Left lung (tissue), 10 donors: ENCODE measurements around the gene COPZ1. TPM values are rescaled to one million over a fixed set of nuclear protein-coding genes. Genes with fewer than 3 reads are reported as not detected.
"Not testable (repeated sequence)": the region's sequence is repeated elsewhere in the genome, so short reads cannot be mapped to it uniquely, and the experiment has no call there.

ENCODE experiments used
- ATAC-seq: fragments of 200-7000 bp; cut with Tn5 transposase; one replicate; pipeline ENCODE4 v1.9.1; 2020; ENCODE audit warnings: moderate library complexity
- DNase-seq, 4 donors: peaks; one replicate each; pipeline ENCODE4 v3.0.0-alpha.2; 2013 to 2020
- H3K27ac ChIP-seq, 2 donors: fragments of 200-600 bp; sonication (generic) in 1 of 2; one replicate each; pipeline versions ENCODE4 v1.5.0 to v1.8.0; 2020 to 2021
- H3K27me3 ChIP-seq, 2 donors: fragments of 200-600 bp; sonication (generic) in 1 of 2; one replicate each; pipeline versions ENCODE4 v1.5.0 to v1.8.0; 2020 to 2021
- H3K36me3 ChIP-seq, 2 donors: fragments of 200-600 bp; sonication (generic) in 1 of 2; one replicate each; pipeline versions ENCODE4 v1.5.0 to v1.8.0; 2020 to 2021
- H3K4me1 ChIP-seq, 2 donors: fragments of 200-600 bp; one replicate each; pipeline ENCODE4 v1.8.0; 2021
- H3K4me3 ChIP-seq, 2 donors: fragments of 200-600 bp; sonication (generic) in 1 of 2; one replicate each; pipeline versions ENCODE4 v1.5.0 to v1.8.0; 2020 to 2021; ENCODE audit warnings: mild to moderate bottlenecking in 1 of 2
- H3K9me3 ChIP-seq, 2 donors: fragments of 200-600 bp; sonication (generic) in 1 of 2; one replicate each; pipeline versions ENCODE4 v1.5.0 to v1.8.0; 2020 to 2021
- intact Hi-C, 2 donors: fragments of 100-400 bp; cut with DNase I; formaldehyde crosslinking; loops; one replicate each; pipeline versions ENCODE4 v1.11.2 to v1.14.2; 2022
- polyA plus RNA-seq, 6 donors: library from polyadenylated mRNA; unstranded; fragments of 120-200 nt; gene quantifications; one replicate each; pipeline ENCODE4 v1.2.1, GENCODE V29; 2013; ENCODE audit not compliant: insufficient read length in 6 of 6
- total RNA-seq, 2 donors: library from RNA; stranded (reverse); fragmentation: NEBNext Ultra II Directional; extraction: Animal tissue kit (Norgen Biotek cat#: 25700); gene quantifications; one replicate each; pipeline ENCODE4 v1.2.1, GENCODE V29; 2021
- TF ChIP-seq, protein P1 (sequence below), 2 donors: fragments of 200-600 bp; sonication (generic) in 1 of 2; IDR thresholded peaks; one replicate each; pipeline versions ENCODE4 v1.5.0 to v1.8.0; 2021; ENCODE audit warnings: antibody characterized with exemption in 2 of 2
- donor health status: DM: no; HTN: yes; CAD: no.
- donor health status: DM: no; HTN: no; CAD: no.

The COPZ1 gene
- total and polyA plus RNA-seq, 8 donors = 157 to 232 (median 211) TPM

DNA sequence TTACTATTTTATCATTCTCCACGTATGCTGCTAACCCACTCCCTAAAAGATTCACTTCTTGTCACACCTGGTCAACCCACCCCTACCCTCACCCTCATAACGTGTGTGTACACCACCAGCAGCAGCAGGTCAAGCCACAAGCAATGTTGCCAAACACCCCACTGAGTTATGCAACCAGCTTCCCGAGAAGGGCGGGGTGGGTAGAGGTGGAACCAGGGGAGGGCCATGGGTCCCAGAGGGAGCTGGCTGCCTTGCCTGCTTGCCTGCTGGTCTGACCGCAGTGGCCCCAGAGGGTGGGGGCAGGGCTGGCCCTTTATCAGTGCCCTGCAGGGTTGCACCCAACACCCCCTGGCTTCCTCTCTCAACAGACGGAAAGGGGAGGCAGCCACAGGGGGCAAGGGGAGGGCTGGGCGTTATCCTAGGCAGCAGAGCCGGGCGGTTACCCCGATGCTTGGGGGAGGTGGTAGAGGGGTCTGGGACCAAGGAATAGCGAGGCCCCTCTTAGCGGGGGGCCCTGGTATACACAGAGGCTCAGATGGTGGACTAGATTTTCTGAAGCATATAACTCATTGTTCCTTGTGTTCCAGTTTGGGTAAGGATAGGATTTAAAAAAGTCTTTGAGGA lies 20.6 kb upstream of the COPZ1 start:
- peaks cover 20 to 82% of the 10 kb centered on the region in 2 donors for H3K4me1 ChIP-seq
- TF ChIP-seq, protein P1, sequence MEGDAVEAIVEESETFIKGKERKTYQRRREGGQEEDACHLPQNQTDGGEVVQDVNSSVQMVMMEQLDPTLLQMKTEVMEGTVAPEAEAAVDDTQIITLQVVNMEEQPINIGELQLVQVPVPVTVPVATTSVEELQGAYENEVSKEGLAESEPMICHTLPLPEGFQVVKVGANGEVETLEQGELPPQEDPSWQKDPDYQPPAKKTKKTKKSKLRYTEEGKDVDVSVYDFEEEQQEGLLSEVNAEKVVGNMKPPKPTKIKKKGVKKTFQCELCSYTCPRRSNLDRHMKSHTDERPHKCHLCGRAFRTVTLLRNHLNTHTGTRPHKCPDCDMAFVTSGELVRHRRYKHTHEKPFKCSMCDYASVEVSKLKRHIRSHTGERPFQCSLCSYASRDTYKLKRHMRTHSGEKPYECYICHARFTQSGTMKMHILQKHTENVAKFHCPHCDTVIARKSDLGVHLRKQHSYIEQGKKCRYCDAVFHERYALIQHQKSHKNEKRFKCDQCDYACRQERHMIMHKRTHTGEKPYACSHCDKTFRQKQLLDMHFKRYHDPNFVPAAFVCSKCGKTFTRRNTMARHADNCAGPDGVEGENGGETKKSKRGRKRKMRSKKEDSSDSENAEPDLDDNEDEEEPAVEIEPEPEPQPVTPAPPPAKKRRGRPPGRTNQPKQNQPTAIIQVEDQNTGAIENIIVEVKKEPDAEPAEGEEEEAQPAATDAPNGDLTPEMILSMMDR (IDR thresholded peaks at IDR 0.05) = peak in 1 of 2 donors; percentile 6
- intact Hi-C loops = no loop called here

DNA sequence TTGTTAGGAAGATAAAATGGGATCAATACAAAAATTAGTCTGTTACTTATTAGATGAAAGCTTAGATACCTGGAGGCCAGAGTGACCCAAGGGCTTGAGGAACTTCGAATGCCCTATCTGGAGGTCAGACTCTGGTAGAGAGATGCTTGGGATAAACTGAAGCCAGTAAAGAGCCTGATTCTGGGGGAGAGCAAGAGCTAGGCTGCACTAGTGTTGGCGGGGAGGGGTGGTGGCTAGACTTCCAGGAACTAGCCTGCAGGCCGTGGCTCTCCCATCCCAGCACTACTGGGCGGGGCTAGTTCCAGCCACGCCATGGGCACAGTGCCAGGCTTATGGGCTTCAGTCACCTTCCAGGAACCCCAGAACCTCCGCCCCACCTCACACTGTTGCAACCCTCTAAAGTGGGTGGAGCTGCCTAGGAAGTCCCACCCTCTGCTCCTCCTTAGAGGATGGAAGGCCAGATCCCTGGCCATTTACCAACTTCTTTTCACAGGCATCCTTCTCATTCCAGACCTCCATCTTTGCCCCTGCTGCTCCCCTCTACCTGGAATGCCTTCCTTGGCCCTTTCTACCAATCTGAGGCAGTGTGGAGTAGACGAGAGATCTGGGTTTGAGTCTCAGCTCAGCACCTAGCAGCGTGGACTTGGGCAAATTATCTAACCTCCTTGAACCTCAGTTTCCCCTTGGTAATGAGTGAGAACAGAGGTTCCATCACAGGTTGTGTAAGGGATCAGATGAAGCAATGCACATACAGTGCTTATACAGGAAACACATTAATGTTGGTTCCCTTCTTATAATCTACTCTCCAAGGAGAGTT lies 17.8 kb upstream of the COPZ1 start:
- TF ChIP-seq, protein P1 (IDR thresholded peaks at IDR 0.05) = no peak
- peak in 3 of 4 donors; percentile 61 to 98 (median 97) for DNase-seq
- Histone ChIP-seq H3K9me3 (no peaks in the 10 kb centered on the region), H3K27ac (peak overlapping the region; percentile 13 to 86), H3K4me1 (peaks cover 20 to 56% of the 10 kb centered on the region in 2 donors), H3K4me3 (no peak overlapping the region), H3K36me3 (no peaks in the 10 kb centered on the region), H3K27me3 (no peaks in the 10 kb centered on the region)
- intact Hi-C loops = no loop called here
- ATAC-seq = peak; percentile 89

More for the DNA sequence above, 20.6 kb upstream of the COPZ1 start:
- H3K36me3 ChIP-seq = no peaks in the 10 kb centered on the region
- no peaks in the 10 kb centered on the region for H3K9me3 ChIP-seq
- DNase-seq (peak in 3 of 4 donors; percentile 76 to 97 (median 93)), ATAC-seq (peak; percentile 83)
- peak overlapping the region in 1 of 2 donors; percentile 19 for H3K4me3 ChIP-seq
- peak overlapping the region; percentile 45 to 86 for H3K27ac ChIP-seq
- H3K27me3 ChIP-seq = peaks cover 0 to 5% of the 10 kb centered on the region in 2 donors

DNA sequence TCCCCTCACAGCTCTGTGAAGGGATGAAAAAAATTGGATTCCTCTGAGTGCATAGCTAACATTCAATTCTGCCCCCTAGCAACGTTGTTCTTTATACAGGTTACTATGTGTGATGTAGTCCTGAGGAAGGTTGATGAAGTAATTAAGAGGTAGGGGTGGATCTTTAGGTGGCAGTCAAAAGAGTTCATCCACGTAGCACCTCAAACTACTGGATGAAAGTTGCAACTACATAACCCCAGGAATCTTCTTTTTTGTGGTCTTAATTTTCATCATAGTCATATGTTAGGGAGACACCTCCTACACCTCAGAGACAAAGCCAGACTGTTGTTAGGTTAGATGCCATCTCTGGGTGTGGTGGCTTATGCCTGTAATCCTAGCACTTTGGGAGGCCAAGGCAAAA lies 13.9 kb upstream of the COPZ1 start:
- H3K27ac ChIP-seq = no peak overlapping the region
- no peak for ATAC-seq
- H3K27me3 ChIP-seq = no peaks in the 10 kb centered on the region
- peaks cover 10 to 37% of the 10 kb centered on the region in 2 donors for H3K4me1 ChIP-seq
- no peaks in the 10 kb centered on the region for H3K36me3 ChIP-seq
- no peak overlapping the region for H3K4me3 ChIP-seq
- H3K9me3 ChIP-seq = no peaks in the 10 kb centered on the region
- TF ChIP-seq, protein P1 (IDR thresholded peaks at IDR 0.05) = no peak
- DNase-seq = no peak
- intact Hi-C loops = no loop called here

DNA sequence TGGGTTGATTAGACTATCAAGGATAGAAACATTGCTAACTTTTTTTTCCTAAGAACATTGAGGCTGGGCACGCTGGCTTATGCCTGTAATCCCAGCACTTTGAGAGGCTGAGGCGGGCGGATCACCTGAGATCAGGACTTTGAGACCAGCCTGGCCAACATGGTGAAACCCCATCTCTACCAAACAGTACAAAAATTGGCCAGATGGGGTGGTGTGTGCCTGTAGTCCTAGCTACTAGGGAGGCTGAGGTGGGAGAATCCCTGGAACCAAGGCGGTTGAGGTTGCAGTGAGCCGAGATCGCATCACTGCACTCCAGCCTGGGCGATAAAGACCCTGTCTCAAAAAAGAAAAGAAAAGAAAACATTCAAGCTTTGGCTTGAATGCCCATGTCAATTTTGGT lies 12.6 kb upstream of the COPZ1 start:
- H3K4me3 ChIP-seq, H3K27ac ChIP-seq, ATAC-seq, DNase-seq, H3K9me3 ChIP-seq, H3K27me3 ChIP-seq, H3K36me3 ChIP-seq, intact Hi-C loops: not testable (repeated sequence)
- peaks cover 4 to 28% of the 10 kb centered on the region in 2 donors for H3K4me1 ChIP-seq

DNA sequence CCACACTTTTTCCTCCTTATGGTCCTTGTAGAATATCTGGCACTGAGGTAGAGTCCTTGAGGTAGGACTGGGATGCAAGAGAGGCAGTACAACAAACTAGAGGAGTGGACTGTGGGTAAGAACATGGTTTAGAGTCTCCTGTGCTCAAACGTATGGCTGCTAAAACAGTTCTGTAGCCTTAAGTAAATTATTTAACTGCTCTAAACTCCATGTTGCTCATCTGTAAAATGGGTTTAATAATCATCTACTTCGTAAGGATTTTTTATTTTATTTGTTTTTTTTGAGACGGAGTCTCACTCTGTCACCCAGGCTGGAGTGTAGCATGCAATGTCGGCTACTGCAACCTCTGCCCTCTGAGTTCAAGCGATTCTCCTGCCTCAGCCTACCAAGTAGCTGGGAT lies 3.6 kb upstream of the COPZ1 start:
- Histone ChIP-seq H3K27me3 (no peaks in the 10 kb centered on the region), H3K4me3 (no peak overlapping the region), H3K4me1 (peaks cover 0 to 25% of the 10 kb centered on the region in 2 donors), H3K9me3 (no peaks in the 10 kb centered on the region), H3K27ac (no peak overlapping the region), H3K36me3 (no peaks in the 10 kb centered on the region)
- intact Hi-C loops = loop anchor here in 1 of 2 donors (5.0 kb wide), 1 partner anchor 39 kb away; the partner anchor contains the start of genes CBX5 and HNRNPA1
- TF ChIP-seq, protein P1 (IDR thresholded peaks at IDR 0.05) = no peak
- DNase-seq = no peak
- no peak for ATAC-seq

DNA sequence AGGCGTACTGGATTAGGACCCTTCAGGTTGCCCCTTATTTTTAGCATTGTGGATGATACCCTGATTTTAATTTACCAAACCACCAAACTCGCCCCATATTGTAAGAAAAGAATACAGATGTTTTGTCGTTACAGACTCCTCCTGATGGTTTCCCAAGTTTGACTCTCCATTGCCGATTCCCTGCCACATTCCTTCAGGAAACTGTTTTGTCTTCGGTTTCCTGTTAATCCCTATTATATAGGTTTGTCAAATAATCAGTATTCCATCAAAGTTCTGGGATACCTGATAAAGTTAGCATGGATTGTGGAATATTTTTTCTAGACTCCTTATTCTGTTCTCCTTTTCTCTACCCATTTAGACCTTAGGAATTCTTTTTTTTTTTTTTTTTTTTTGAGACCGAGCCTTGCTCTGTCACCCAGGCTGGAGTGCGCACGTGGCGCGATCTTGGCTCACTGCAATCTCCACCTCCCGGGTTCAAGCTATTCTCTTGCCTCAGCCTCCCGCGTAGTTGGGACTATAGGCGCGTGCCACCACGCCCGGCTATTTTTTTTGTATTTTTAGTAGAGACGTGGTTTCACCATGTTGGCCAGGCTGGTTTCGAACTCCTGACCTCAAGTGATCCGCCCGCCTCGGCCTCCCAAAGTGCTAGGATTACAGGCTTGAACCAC lies 645 bp downstream of the COPZ1 start:
- ATAC-seq, H3K9me3 ChIP-seq, DNase-seq, H3K27me3 ChIP-seq, intact Hi-C loops, H3K36me3 ChIP-seq: not testable (repeated sequence)
- Histone ChIP-seq H3K27ac (peak overlapping the region; percentile 88), H3K4me3 (peak overlapping the region; percentile 71 to 87), H3K4me1 (peaks cover 10 to 67% of the 10 kb centered on the region in 2 donors)
